Transverse colon (tissue), 4 donors: Measurements from ENCODE around the gene INPP5B.

Source experiments
- EP300 ChIP-seq: sonication (generic); formaldehyde crosslinking; IDR thresholded peaks from one replicate; pipeline ENCODE4 v1.6.1; 2017; ENCODE audit warnings: antibody characterized with exemption, low read depth
- POLR2A ChIP-seq: fragments of 450-650 bp; IDR thresholded peaks from one replicate; pipeline ENCODE4 v1.6.1; 2016; ENCODE audit warnings: antibody characterized with exemption, mild to moderate bottlenecking, moderate library complexity
- POLR2AphosphoS5 ChIP-seq, 3 donors: sonication (generic); formaldehyde crosslinking; IDR thresholded peaks; one replicate each; pipeline ENCODE4 v1.6.1; 2016; ENCODE audit warnings: antibody characterized with exemption in 3 of 3
- TF ChIP-seq, protein P1 (sequence below), 5 experiments: fragments of 200-600 bp in 3 of 5; fragments of 450-650 bp in 2 of 5; sonication (generic) in 3 of 5; IDR thresholded peaks; 1 replicate in 2 of 5; 2 replicates in 3 of 5; pipeline ENCODE4 v1.5.1; 2016 to 2017; ENCODE audit warnings: antibody characterized with exemption in 5 of 5, inconsistent platforms in 3 of 5, mild to moderate bottlenecking in 2 of 5, moderate library complexity in 1 of 5

DNA sequence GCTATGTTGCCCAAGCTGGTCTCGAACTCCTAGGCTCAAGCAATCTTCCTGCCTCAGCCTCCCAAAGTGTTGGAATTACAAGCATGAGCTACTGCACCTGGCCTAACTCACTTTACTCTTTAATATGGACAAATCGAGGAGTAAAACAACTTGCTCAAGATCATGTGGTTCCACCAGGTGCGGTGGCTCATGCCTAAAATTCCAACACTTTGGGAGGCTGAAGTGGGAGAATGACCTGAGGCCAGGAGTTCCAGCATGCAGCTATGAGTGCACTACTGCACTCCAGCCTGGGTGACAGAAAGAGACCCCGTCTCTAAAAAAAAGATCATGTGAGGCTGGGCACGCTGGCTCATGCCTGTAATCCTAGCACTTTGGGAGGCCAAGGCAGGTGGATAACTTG is 2.0 kb downstream of the INPP5B start:
- TF ChIP-seq, protein P1, sequence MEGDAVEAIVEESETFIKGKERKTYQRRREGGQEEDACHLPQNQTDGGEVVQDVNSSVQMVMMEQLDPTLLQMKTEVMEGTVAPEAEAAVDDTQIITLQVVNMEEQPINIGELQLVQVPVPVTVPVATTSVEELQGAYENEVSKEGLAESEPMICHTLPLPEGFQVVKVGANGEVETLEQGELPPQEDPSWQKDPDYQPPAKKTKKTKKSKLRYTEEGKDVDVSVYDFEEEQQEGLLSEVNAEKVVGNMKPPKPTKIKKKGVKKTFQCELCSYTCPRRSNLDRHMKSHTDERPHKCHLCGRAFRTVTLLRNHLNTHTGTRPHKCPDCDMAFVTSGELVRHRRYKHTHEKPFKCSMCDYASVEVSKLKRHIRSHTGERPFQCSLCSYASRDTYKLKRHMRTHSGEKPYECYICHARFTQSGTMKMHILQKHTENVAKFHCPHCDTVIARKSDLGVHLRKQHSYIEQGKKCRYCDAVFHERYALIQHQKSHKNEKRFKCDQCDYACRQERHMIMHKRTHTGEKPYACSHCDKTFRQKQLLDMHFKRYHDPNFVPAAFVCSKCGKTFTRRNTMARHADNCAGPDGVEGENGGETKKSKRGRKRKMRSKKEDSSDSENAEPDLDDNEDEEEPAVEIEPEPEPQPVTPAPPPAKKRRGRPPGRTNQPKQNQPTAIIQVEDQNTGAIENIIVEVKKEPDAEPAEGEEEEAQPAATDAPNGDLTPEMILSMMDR (IDR thresholded peaks at IDR 0.05), result no peak
- TF ChIP-seq POLR2A (no peak), EP300 (no peak), POLR2AphosphoS5 (IDR thresholded peaks at IDR 0.05) (no peak)
